T-helper 2 cell treated with Interferon-gamma antibody and Interleukin-4, amounts not matched to agents 100 ng/mL and 5 ng/mL, for 36 hours (primary cell): ENCODE data around the gene KRT75. TPM values are rescaled to one million over a fixed set of nuclear protein-coding genes. Genes with fewer than 3 reads are reported as not detected.

Source experiments
- intact Hi-C: fragments of 100-400 bp; cut with micrococcal nuclease; formaldehyde crosslinking; loops from one replicate; pipeline ENCODE4 v1.15.1; 2023
- total RNA-seq: library from RNA; stranded (reverse); gene quantifications from 2 replicates; pipeline ENCODE4 v1.2.3, GENCODE V29; 2022

The KRT75 gene
- total RNA-seq, 1 donor from 2014 or later = not detected

DNA sequence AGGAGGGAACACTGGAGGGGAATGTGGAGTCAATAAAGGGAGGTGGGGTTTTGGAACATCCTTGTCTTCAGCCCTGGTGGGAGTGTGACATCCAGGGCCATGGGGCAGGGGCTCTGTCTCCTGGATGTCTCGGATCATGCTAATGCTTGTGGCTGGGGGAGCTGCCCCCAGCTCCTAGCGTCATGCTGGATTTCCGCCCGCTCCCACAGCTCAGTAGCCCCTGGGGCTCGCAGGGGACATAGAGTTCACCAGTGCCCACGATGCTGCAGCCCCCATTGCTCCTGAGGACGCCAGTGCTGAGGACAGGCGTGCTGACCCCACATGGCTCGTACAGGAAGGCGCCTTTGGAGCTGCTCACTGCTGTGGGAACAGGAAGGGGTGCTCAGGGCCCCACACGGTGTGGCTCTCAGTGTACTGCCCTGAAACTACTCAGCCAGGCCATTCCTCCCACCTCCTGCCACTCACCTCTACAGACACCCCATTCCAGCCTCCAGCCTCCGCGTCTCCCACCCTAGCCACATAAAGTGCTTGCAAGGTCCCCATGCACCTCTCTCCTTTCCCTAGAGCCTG, 39.2 kb downstream of the KRT75 start:
- intact Hi-C loops = no loop called here

DNA sequence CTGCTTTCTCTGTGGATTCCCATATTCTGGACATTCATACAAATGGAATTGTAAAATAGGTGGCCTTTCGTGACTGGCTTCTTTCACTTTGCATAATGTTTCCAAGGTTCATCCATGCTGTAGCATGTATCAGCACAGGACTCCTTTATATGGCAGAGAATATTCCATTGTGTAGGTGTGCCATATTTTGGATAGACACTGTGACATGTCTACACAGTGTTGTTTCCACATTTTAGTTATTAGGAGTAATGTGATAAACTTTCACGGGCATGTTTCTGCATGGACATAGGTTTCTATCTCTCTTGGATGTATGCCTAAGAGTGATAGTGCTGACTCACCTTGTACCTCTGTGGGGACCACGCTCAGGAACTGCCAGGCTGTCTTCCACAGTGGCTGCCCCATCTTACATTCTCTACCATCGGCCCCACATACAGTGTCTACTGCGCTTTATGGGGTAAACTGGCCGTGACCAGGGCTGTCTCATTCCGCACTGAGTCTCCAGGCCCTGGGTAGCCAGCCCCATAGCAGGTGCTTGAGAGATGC, 41.6 kb downstream of the KRT75 start:
- intact Hi-C loops = no loop called here

DNA sequence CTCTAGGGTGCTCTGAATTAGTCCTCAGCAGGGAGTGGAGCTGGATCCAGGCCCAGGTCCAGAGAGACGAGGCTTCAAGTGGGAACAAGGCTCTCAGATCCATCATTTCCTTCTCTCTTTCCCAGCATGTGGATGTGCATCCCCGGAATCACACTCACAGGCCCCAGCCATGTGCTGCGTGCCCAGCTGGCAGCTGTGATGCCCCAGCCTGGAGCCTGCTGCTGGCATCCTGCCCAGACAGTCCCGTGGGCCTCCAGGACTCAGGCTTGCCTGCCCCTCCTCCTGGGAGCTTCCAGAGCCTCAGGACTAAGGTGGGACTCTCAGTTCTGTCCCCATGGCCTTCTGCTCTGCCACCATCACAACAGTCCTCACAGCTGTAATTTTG, 42.6 kb downstream of the KRT75 start:
- intact Hi-C loops = no loop called here

DNA sequence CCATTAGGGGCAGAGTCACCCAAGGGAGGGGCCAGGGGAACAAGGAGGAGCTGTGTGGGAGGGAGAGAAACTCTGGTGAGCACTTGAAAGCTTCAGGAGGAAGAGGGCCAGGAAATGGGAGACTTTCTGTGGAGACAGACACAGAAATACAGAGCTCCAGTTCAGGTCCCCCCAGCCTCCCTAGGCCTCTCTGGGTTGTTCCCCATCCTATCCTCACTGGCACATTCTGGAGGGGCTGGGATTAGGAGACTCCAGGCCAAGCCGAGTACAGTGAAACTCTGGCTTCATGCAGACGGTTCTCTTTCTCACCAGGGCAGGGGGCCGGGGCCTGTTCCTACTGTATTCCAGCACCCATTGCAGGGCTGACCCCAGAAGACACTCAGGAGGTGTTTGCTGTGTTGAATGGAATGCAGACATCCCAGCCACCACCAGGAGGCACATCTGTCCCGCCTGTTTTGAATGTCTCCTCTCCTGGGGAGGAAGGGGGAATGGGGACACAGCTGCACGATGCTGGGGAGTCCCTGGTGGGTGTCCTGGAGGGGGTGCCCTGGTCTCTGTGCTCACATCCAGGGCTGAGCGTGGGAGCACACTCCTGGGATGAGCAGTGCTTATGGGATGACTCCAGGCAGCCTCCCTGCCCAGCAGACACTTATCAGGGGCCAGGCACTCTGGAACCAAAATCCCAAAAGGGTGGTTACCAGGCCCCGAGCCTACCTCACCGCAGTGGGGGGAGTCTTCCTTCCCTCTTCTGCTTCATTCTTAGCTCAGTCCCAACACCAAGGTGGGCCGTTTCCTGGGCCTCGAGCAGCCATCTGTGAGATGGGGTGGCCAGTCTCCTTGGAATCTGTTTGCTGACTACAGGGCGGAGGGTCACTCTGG, 43.2 kb downstream of the KRT75 start:
- intact Hi-C loops = no loop called here

DNA sequence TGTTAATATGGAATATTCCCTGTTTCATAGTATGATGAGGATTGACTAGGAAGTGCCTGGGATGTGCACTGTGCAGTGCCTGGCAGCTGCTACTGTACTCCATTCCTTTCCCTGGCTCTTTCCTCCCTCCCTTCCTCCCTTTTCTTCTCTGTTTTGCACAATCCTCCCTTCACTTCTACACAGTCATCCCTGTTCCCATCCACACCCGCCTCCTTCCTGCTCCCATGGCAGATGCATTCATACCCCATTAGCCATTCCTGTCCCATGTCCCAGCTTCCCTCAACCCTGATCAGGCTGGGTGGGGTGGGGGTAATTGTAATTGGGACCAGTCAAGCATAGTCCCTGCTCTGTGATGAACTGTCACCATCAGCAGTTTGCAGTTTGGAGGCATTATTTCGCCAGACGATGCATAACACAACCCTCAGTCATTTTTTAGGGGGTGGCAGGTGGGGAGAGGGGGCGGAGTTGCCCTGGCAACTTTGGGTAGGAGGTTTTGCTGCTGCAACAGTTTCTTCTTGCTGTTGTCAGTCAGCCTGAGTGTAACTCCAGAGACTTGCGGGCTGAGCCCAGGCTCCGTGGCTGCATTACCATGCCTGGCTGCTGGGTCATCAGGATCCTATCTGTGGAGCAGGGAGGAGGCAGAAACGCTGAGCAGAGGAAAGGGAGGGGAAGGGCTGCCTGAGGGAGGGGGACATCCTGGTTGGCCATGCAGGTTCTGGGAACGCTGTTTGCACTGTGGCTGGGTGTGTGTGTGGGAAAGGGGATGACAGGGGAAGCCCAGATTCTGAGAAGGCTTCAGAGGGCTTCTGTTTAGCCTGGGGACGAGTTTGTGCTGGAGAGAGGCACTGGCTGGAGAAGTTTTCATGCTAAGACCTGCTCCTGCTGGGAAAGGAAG, 44.6 kb downstream of the KRT75 start:
- intact Hi-C loops = no loop called here

DNA sequence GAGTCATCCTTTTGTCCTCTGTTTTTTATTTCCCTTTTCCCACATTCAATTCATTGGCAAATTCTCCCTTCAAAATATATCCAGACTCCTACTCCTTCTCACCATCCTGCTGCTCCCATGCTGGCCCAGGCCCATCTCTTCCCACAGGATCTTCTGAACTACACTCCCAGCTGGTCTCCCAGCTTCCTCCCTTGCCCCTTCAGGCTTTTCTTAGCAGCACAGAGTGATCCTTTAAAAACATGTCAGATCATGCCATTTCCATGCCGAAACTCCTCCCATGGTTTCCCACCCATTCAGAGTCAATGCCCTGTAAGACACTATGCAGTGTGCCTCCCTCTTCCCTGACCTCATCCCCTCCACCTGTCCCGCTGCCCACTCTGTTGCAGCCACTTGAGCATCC, 46.3 kb downstream of the KRT75 start:
- intact Hi-C loops = no loop called here

DNA sequence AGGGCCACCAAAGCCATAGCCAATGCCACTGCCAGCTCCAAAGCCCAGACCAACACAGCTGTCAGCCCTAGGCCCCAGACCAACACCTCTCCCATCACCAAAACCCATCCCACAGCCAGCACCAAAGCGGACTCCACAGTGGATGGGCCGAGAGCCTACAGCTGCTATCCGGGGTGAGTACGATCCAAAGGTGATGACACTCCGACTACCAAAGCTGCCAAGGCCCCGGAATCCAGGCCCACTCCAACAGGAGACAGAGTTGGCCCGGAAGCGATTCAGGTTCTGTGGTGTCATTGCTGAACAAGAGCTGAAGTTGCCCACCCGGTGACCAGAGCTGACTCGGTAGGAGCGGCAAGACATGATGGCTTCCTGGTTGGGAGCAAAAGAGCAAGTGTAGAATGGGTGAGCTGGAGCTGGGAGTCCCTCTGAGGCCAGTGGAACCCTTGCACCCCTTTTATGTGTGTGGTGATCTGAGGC, 48.9 kb downstream of the KRT75 start, which contains the start of gene KRT84:
Gene KRT84 (minus strand): TSS at position 427 of the 477 bp plus-strand sequence. CDS start 67 bp downstream, at position 360.
- intact Hi-C loops = no loop called here

DNA sequence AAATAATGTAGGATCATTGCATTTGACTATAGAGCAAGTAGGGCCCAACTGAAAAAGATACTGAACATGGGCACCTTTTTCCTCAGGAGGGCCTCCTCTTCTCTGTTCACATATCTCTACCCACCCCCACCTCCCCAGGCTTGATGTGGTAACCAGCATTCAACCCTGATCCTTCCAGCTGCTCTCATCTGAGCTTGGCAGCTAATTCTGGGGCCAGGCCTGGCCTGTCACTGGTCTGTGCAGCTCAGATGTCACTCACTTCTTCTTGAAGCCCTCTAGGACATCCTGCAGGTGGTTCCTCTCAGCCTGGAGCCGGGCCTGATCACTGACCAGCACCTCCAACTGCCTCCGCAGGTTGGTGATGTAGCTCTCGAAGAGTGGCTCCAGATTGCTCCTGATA, 50.8 kb downstream of the KRT75 start:
- intact Hi-C loops = no loop called here

DNA sequence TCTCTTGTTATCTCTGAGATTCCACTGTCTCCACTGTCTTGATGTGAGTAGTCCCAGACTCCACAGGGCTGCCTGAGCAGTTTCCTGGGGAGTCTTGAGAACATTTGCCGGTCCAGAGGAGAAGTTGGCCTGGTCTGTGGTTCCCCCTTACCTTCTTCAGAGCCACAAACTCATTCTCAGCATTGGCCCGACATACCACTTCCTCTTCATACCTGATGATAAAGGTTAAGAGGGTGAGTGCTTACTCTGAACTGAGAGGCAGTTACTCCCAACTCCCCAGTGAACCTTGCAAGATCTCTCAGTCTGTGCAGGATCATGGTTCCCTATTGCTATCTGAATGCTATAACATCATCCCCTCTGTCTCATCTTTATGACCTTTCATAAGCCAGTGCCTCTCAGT, 51.3 kb downstream of the KRT75 start:
- intact Hi-C loops = no loop called here

DNA sequence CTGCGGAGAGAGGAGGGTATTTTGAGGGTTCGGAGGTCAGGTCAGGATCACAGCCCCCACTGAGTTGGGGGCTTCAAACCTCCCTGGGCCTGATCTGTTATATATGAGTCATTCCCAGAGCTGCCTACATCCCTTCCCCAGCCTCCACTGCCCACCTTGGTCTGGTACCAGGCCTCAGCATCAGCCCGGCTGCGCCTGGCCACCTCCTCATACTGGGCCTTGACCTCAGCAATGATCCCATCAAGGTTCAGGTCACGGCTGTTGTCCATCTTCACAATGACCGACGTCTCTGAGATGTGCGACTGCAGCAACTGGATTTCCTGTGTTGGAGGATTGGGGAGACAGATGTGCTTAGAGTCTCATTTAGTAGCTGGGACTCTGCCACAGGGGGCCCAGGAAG, 53.0 kb downstream of the KRT75 start:
- intact Hi-C loops = no loop called here

DNA sequence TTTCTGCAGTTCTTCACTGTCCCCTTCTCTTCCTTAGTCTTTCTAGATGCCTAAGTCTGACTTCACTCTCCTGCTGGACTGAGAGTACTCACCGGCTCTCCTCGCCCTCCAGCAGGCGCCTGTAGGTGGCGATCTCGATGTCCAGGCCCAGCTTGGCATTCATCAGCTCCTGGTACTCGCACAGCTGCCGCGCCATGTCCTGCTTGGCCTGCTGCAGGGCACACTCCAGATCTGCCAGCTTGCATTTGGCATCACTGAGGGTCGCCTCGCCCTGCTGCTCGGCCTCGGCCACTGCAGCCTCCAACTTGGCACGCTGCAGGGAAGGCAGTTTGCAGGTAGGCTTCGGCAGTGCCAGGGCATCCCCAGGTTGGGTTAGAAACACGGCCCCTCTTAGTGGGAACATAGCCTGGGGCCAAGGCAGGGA, 53.9 kb downstream of the KRT75 start:
- intact Hi-C loops = no loop called here

DNA sequence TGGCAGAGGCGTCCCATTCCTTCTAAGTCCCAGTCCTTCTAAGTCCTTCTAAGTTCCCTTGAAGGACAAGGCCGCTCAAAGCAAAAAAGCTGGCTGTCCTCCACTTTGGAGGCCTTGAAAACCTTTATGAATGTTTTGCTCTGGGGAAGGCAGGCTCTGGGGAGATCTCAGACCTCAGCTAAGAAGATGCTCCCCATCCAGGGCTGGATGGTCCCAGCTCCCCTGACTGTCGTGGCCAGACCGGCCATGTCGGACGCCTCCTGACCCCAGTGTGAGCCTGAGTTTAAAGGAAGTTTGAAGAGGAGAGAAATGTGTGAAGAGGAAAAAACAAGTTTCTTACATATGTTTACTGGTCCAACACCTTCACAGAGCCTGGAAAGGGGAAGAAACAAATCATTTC, 54.6 kb downstream of the KRT75 start:
- intact Hi-C loops = no loop called here

DNA sequence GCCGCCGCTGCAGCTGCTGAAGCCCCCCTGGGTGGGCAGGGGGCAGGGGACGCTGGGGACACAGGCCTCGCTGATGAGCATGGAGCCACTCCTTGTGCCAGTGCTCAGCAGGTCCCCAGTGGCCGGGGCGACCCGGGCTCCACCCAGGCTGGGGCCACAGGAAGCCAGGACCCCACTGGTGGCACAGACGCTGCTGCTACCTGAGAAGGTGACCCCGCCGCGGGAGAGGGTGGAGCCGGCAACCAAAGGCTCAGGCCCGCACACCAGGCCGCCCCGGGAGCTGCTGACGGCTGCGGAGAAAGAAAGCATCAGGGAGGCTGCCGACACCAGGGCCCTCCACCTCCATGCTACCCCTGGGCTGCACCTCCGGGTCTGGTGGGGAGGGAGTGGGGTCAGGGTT, 56.1 kb downstream of the KRT75 start:
- intact Hi-C loops = no loop called here

DNA sequence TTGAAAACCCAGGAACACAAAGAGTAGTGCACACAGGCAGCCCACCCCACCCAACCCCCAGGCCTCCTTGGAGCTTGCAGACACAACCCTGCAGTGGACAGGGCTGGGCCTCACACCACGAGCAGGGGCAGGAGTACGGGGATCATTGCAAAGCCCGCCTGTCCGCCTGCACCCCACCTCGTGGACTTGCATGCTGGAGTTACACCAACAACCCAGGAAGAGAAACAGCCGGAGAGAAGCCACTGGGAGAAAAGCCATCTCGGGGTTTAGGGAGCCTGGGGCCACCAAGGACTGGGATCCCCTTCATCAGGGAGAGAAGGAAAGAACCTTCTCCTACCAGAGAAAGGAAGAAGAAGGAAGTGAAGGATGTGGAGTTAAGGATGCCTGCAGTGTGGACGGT, 56.9 kb downstream of the KRT75 start:
- intact Hi-C loops = no loop called here

Other genes with a start within 250 kb of the KRT75 start
- gene KRT80, start 242.4 kb downstream of the KRT75 start, total RNA-seq = not detected in 2 replicates
- 5.3 and 8.3 TPM in 2 replicates for gene KRT7, start 201.1 kb downstream of the KRT75 start, total RNA-seq
- gene KRT86, start 159.7 kb downstream of the KRT75 start, total RNA-seq = 0.48 and 0.50 TPM in 2 replicates
- gene KRT81, start 142.8 kb downstream of the KRT75 start, total RNA-seq = 0.11 TPM in 1 of 2 replicates, not detected in the other
- gene KRT83, start 113.0 kb downstream of the KRT75 start, total RNA-seq = not detected in 2 replicates
- gene KRT85, start 66.9 kb downstream of the KRT75 start, total RNA-seq = not detected in 2 replicates
- gene KRT84, start 48.7 kb downstream of the KRT75 start, total RNA-seq = not detected in 2 replicates
- not detected in 2 replicates for gene KRT82, start 28.0 kb downstream of the KRT75 start, total RNA-seq
- gene KRT6B, start 17.8 kb upstream of the KRT75 start, total RNA-seq = not detected in 2 replicates
- gene KRT6C, start 39.4 kb upstream of the KRT75 start, total RNA-seq = not detected in 2 replicates
- gene KRT6A, start 58.9 kb upstream of the KRT75 start, total RNA-seq = not detected in 2 replicates
- gene KRT5, start 86.0 kb upstream of the KRT75 start, total RNA-seq = not detected in 2 replicates
- not detected in 2 replicates for gene KRT71, start 118.8 kb upstream of the KRT75 start, total RNA-seq
- gene KRT74, start 139.5 kb upstream of the KRT75 start, total RNA-seq = not detected in 2 replicates
- gene KRT72, start 167.1 kb upstream of the KRT75 start, total RNA-seq = 0.27 and 0.30 TPM in 2 replicates
- gene KRT73, start 184.2 kb upstream of the KRT75 start, total RNA-seq = 0.25 and 0.34 TPM in 2 replicates
- 0.07 and 0.09 TPM in 2 replicates for gene KRT2, start 217.8 kb upstream of the KRT75 start, total RNA-seq
- gene KRT1, start 246.0 kb upstream of the KRT75 start, total RNA-seq = 8.1 and 9.2 TPM in 2 replicates